ENCODE data around the gene KHDRBS1.
"Not testable (repeated sequence)": the region's sequence is repeated elsewhere in the genome, so short reads cannot be mapped to it uniquely, and the experiment has no call there.

DNA sequence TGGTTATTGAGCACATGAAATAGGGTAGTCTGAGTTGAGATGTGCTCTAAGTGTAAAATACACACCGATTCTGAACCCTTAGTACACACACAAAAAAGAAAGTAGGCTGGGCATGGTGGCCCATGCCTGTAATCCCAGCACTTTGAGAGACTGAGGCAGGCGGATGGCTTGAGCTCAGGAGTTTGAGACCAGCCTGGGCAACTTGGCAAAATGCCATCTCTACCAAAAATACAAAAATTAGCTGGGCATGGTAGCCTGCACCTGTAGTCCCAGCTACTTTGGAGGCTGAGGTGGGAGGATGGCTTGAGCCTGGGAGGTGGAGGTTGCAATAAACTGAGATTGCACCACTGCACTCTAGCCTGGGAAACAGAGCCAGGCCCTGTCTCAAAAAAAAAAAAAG is 72.7 kb downstream of the KHDRBS1 start:
- TF ChIP-seq, protein P1, sequence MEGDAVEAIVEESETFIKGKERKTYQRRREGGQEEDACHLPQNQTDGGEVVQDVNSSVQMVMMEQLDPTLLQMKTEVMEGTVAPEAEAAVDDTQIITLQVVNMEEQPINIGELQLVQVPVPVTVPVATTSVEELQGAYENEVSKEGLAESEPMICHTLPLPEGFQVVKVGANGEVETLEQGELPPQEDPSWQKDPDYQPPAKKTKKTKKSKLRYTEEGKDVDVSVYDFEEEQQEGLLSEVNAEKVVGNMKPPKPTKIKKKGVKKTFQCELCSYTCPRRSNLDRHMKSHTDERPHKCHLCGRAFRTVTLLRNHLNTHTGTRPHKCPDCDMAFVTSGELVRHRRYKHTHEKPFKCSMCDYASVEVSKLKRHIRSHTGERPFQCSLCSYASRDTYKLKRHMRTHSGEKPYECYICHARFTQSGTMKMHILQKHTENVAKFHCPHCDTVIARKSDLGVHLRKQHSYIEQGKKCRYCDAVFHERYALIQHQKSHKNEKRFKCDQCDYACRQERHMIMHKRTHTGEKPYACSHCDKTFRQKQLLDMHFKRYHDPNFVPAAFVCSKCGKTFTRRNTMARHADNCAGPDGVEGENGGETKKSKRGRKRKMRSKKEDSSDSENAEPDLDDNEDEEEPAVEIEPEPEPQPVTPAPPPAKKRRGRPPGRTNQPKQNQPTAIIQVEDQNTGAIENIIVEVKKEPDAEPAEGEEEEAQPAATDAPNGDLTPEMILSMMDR (conservative IDR thresholded peaks at IDR 0.05), result not testable (repeated sequence)
- TF ChIP-seq EZH2 (IDR thresholded peaks at IDR 0.05; ENCODE audit: low read depth), result not testable (repeated sequence)

Measured in PC-9 (cell line).